GM23338 (cell line): Measurements from ENCODE around the gene TNFAIP3. TPM values are rescaled to one million over a fixed set of nuclear protein-coding genes. Genes with fewer than 3 reads are reported as not detected.

Experiments used
- ATAC-seq: fragments of 200-7000 bp; cut with Tn5 transposase; 3 replicates; pipeline ENCODE4 v1.9.1; 2020
- DNase-seq: peaks from one replicate; pipeline ENCODE4 v3.0.0-alpha.2; 2015; ENCODE audit warnings: low spot score
- H2AFZ ChIP-seq: fragments of 200-600 bp; sonication (generic); 2 replicates; pipeline ENCODE4 v1.8.0; 2016; ENCODE audit warnings: antibody characterized with exemption, mild to moderate bottlenecking, moderate library complexity
- H3F3A ChIP-seq: fragments of 200-600 bp; sonication (generic); replicated peaks from 2 replicates; pipeline ENCODE4 v1.8.0; 2017; ENCODE audit warnings: antibody characterized with exemption, mixed run types, low read depth
- H3K27ac ChIP-seq: fragments of 200-600 bp; sonication (generic); 2 replicates; pipeline ENCODE4 v1.6.1; 2016; ENCODE audit warnings: low read depth
- H3K27me3 ChIP-seq: fragments of 200-600 bp; sonication (generic); 2 replicates; pipeline ENCODE4 v1.8.0; 2016; ENCODE audit warnings: mild to moderate bottlenecking, mixed run types, moderate library complexity; ENCODE audit not compliant: insufficient read depth
- H3K36me3 ChIP-seq: fragments of 200-600 bp; sonication (generic); 2 replicates; pipeline ENCODE4 v1.8.0; 2016; ENCODE audit warnings: mild to moderate bottlenecking; ENCODE audit not compliant: insufficient read depth
- H3K4me1 ChIP-seq: fragments of 200-600 bp; sonication (generic); 2 replicates; pipeline ENCODE4 v1.8.0; 2016; ENCODE audit warnings: mild to moderate bottlenecking, moderate library complexity; ENCODE audit not compliant: insufficient read depth
- H3K4me2 ChIP-seq: fragments of 200-600 bp; sonication (generic); 2 replicates; pipeline ENCODE4 v1.7.1; 2017; ENCODE audit warnings: mixed run types
- H3K4me3 ChIP-seq: fragments of 200-600 bp; sonication (generic); 2 replicates; pipeline ENCODE4 v1.6.1; 2016; ENCODE audit warnings: mixed run types
- H3K79me2 ChIP-seq: fragments of 200-600 bp; sonication (generic); replicated peaks from 2 replicates; pipeline ENCODE4 v1.8.0; 2017; ENCODE audit warnings: mild to moderate bottlenecking; ENCODE audit not compliant: insufficient read depth
- H3K9me2 ChIP-seq: fragments of 200-600 bp; sonication (generic); 2 replicates; pipeline ENCODE4 v1.8.0; 2017; ENCODE audit not compliant: insufficient read depth
- H4K20me1 ChIP-seq: fragments of 200-600 bp; sonication (generic); replicated peaks from 2 replicates; pipeline ENCODE4 v1.8.0; 2017; ENCODE audit warnings: mild to moderate bottlenecking; ENCODE audit not compliant: insufficient read depth
- H3K27ac Mint-ChIP-seq: 2 replicates; pipeline ENCODE4 v1.8.0; 2020; ENCODE audit warnings: inconsistent platforms, mild to moderate bottlenecking, moderate library complexity, mixed read lengths
- H3K27me3 Mint-ChIP-seq: 3 replicates; pipeline ENCODE4 v1.8.0; 2022; ENCODE audit warnings: low read depth, mild to moderate bottlenecking, moderate library complexity, mixed read lengths, inconsistent platforms; ENCODE audit not compliant: insufficient read depth, poor library complexity
- H3K36me3 Mint-ChIP-seq: 3 replicates; pipeline ENCODE4 v1.8.0; 2021; ENCODE audit warnings: low read depth, mild to moderate bottlenecking, inconsistent platforms, moderate library complexity, mixed read lengths
- H3K4me1 Mint-ChIP-seq: 3 replicates; pipeline ENCODE4 v1.8.0; 2020; ENCODE audit warnings: mild to moderate bottlenecking, inconsistent platforms, mixed read lengths
- H3K4me3 Mint-ChIP-seq: 3 replicates; pipeline ENCODE4 v1.8.0; 2021; ENCODE audit warnings: moderate library complexity, mild to moderate bottlenecking, inconsistent platforms, mixed read lengths
- H3K9me3 Mint-ChIP-seq: 3 replicates; pipeline ENCODE4 v1.8.0; 2020; ENCODE audit warnings: moderate library complexity, mild to moderate bottlenecking, inconsistent platforms, mixed read lengths
- CTCF ChIP-seq, 2 experiments: fragments of 200-600 bp in 1 of 2; sonication (generic) in 1 of 2; conservative IDR thresholded peaks; 2 replicates each; pipeline versions ENCODE4 v1.5.1 to v1.6.1; 2016 to 2017; ENCODE audit warnings: antibody characterized with exemption in 2 of 2, low read depth in 2 of 2, mild to moderate bottlenecking in 2 of 2, moderate library complexity in 1 of 2
- EZH2 ChIP-seq: fragments of 200-600 bp; sonication (generic); IDR thresholded peaks from one replicate; pipeline ENCODE4 v1.8.0; 2017; ENCODE audit warnings: antibody characterized with exemption, mild to moderate bottlenecking, low read depth; ENCODE audit not compliant: unreplicated experiment
- JUNB ChIP-seq: IDR thresholded peaks from one replicate; pipeline ENCODE4 v1.6.1; 2016; ENCODE audit warnings: antibody characterized with exemption; ENCODE audit not compliant: unreplicated experiment
- NANOG ChIP-seq: IDR thresholded peaks from 2 replicates; pipeline ENCODE4 v1.6.1; 2016; ENCODE audit warnings: antibody characterized with exemption, borderline replicate concordance
- POLR2AphosphoS5 ChIP-seq: IDR thresholded peaks from 2 replicates; pipeline ENCODE4 v1.6.1; 2016; ENCODE audit warnings: antibody characterized with exemption, low read depth
- STAT1 ChIP-seq: IDR thresholded peaks from one replicate; pipeline ENCODE4 v1.6.1; 2016; ENCODE audit warnings: antibody characterized with exemption; ENCODE audit not compliant: unreplicated experiment
- ZNF114 ChIP-seq: fragments of 250-450 bp; sonication (Bioruptor Pico); IDR thresholded peaks from 2 replicates; pipeline ENCODE4 v1.5.0; 2020; ENCODE audit warnings: mild to moderate bottlenecking, moderate library complexity
- ZNF331 ChIP-seq: fragments of 250-450 bp; sonication (Bioruptor Pico); IDR thresholded peaks from 2 replicates; pipeline ENCODE4 v1.5.0; 2020; ENCODE audit warnings: low read depth, mild to moderate bottlenecking, moderate library complexity
- polyA plus RNA-seq: library from polyadenylated mRNA; unstranded; fragments of >200 nt; fragmentation: Nextera tagmentation; extraction: Ambion mirVana; gene quantifications from 2 replicates; pipeline ENCODE4 v1.2.1, GENCODE V29; 2016
- total RNA-seq: library from RNA; depleted of rRNA; stranded (reverse); fragments of >200 nt; shearing (Covaris generic); gene quantifications from 2 replicates; pipeline ENCODE4 v1.2.3, GENCODE V29; 2014
- TF ChIP-seq, protein P1 (sequence below): IDR thresholded peaks from 2 replicates; pipeline ENCODE4 v1.6.1; 2016; ENCODE audit warnings: antibody characterized with exemption
- TF ChIP-seq, protein P2 (sequence below): fragments of 250-450 bp; sonication (Bioruptor Pico); IDR thresholded peaks from 2 replicates; pipeline ENCODE4 v1.5.0; 2020; ENCODE audit warnings: mild to moderate bottlenecking, moderate library complexity

The TNFAIP3 gene
- total and polyA plus RNA-seq, 2 experiments from 2014 or later = 2.1 to 2.3 TPM

DNA sequence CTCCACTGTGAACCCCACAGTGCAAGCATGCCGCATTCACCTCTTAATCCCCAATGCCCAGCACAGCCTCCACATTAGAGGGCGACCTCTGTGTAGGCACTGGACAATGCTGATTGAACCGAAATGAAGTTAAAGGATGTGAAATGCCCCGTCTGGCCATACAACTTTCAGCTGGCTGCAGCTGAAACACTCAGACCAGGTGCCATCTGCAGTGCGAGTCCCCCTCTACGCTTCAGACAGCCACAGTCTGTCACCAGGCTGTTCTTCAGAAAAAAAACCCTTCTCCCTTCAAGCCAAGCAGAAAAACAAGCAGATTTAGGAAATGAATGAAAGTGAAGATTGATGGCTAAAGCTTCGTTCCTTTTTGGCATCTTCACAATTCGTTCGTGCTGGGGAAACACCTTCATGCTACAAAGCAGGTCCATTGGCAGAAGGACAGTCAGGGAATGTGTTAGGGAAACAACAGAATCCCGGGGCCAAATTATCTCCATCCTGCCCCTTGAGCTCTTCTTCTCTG, 44.7 kb downstream of the TNFAIP3 start:
- peaks cover 2% of the 10 kb centered on the region for H3K27me3 Mint-ChIP-seq
- H3K4me2 ChIP-seq = no peak overlapping the region
- TF ChIP-seq STAT1 = no peak
- TF ChIP-seq, protein P1, sequence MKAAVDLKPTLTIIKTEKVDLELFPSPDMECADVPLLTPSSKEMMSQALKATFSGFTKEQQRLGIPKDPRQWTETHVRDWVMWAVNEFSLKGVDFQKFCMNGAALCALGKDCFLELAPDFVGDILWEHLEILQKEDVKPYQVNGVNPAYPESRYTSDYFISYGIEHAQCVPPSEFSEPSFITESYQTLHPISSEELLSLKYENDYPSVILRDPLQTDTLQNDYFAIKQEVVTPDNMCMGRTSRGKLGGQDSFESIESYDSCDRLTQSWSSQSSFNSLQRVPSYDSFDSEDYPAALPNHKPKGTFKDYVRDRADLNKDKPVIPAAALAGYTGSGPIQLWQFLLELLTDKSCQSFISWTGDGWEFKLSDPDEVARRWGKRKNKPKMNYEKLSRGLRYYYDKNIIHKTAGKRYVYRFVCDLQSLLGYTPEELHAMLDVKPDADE = no peak
- TF ChIP-seq NANOG = no peak
- TF ChIP-seq CTCF (conservative IDR thresholded peaks at IDR 0.05; ENCODE audit: low read depth in 2 of 2) = no peak
- TF ChIP-seq POLR2AphosphoS5 = no peak
- TF ChIP-seq EZH2 = no peak
- TF ChIP-seq ZNF114 (CRISPR knock-in tag) = no peak
- TF ChIP-seq ZNF331 (CRISPR knock-in tag) = no peak
- TF ChIP-seq JUNB = no peak
- peak overlapping the region; percentile 84; the same call in 1 of the 2 replicates for H2AFZ ChIP-seq
- H3K9me2 ChIP-seq = no peaks in the 10 kb centered on the region
- 0 out of 3 replicates have a peak, but pooled peaks cover 3% of the 10 kb centered on the region for H3K4me1 Mint-ChIP-seq
- no peaks in the 10 kb centered on the region; the same call in 1 of the 2 replicates for H3K36me3 ChIP-seq
- no peak for DNase-seq
- 0 out of 3 replicates have a peak, but pooled peaks cover 3% of the 10 kb centered on the region for H3K36me3 Mint-ChIP-seq
- peaks cover 8% of the 10 kb centered on the region for H3K9me3 Mint-ChIP-seq
- no peak overlapping the region for H3K27ac Mint-ChIP-seq
- H3K4me3 Mint-ChIP-seq = no peak overlapping the region
- H3K79me2 ChIP-seq = no peaks in the 10 kb centered on the region
- no peaks in the 10 kb centered on the region for H3F3A ChIP-seq
- ATAC-seq = no peak
- H3K27me3 ChIP-seq = no peaks in the 10 kb centered on the region
- no peak overlapping the region for H3K4me3 ChIP-seq
- no peaks in the 10 kb centered on the region for H4K20me1 ChIP-seq
- no peak overlapping the region for H3K27ac ChIP-seq
- no peaks in the 10 kb centered on the region; the same call in 1 of the 2 replicates for H3K4me1 ChIP-seq

DNA sequence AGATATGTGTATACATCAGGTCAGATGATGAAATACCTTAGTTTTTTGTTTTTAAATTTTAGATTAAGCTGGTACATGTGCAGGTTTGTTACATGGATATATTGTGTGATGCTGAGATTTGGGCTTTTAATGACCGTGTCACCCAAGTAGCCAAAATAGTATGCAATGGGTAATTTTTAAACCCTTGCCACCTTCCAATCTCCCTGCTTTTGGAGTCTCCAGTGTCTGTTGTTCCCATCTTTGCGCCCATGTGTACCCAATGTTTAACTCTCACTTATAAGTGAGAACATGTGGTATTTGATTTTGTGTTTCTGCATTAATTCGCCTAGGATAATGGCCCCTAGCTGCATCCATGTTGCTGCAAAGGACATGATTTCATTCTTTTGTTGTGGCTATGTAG, 45.8 kb downstream of the TNFAIP3 start:
- TF ChIP-seq, protein P2, sequence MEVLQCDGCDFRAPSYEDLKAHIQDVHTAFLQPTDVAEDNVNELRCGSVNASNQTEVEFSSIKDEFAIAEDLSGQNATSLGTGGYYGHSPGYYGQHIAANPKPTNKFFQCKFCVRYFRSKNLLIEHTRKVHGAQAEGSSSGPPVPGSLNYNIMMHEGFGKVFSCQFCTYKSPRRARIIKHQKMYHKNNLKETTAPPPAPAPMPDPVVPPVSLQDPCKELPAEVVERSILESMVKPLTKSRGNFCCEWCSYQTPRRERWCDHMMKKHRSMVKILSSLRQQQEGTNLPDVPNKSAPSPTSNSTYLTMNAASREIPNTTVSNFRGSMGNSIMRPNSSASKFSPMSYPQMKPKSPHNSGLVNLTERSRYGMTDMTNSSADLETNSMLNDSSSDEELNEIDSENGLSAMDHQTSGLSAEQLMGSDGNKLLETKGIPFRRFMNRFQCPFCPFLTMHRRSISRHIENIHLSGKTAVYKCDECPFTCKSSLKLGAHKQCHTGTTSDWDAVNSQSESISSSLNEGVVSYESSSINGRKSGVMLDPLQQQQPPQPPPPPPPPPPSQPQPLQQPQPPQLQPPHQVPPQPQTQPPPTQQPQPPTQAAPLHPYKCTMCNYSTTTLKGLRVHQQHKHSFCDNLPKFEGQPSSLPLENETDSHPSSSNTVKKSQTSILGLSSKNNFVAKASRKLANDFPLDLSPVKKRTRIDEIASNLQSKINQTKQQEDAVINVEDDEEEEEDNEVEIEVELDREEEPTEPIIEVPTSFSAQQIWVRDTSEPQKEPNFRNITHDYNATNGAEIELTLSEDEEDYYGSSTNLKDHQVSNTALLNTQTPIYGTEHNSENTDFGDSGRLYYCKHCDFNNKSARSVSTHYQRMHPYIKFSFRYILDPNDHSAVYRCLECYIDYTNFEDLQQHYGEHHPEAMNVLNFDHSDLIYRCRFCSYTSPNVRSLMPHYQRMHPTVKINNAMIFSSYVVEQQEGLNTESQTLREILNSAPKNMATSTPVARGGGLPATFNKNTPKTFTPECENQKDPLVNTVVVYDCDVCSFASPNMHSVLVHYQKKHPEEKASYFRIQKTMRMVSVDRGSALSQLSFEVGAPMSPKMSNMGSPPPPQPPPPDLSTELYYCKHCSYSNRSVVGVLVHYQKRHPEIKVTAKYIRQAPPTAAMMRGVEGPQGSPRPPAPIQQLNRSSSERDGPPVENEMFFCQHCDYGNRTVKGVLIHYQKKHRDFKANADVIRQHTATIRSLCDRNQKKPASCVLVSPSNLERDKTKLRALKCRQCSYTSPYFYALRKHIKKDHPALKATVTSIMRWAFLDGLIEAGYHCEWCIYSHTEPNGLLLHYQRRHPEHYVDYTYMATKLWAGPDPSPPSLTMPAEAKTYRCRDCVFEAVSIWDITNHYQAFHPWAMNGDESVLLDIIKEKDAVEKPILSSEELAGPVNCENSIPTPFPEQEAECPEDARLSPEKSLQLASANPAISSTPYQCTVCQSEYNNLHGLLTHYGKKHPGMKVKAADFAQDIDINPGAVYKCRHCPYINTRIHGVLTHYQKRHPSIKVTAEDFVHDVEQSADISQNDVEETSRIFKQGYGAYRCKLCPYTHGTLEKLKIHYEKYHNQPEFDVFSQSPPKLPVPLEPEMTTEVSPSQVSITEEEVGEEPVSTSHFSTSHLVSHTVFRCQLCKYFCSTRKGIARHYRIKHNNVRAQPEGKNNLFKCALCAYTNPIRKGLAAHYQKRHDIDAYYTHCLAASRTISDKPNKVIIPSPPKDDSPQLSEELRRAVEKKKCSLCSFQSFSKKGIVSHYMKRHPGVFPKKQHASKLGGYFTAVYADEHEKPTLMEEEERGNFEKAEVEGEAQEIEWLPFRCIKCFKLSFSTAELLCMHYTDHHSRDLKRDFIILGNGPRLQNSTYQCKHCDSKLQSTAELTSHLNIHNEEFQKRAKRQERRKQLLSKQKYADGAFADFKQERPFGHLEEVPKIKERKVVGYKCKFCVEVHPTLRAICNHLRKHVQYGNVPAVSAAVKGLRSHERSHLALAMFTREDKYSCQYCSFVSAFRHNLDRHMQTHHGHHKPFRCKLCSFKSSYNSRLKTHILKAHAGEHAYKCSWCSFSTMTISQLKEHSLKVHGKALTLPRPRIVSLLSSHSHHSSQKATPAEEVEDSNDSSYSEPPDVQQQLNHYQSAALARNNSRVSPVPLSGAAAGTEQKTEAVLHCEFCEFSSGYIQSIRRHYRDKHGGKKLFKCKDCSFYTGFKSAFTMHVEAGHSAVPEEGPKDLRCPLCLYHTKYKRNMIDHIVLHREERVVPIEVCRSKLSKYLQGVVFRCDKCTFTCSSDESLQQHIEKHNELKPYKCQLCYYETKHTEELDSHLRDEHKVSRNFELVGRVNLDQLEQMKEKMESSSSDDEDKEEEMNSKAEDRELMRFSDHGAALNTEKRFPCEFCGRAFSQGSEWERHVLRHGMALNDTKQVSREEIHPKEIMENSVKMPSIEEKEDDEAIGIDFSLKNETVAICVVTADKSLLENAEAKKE = no peak
- no peak for TF ChIP-seq ZNF331 (CRISPR knock-in tag)
- ATAC-seq = no peak
- Histone ChIP-seq H4K20me1 (no peaks in the 10 kb centered on the region), H3K4me2 (no peak overlapping the region), H3F3A (no peaks in the 10 kb centered on the region), H3K4me1 (no peaks in the 10 kb centered on the region; the same call in 1 of the 2 replicates), H3K79me2 (no peaks in the 10 kb centered on the region), H3K4me3 (no peak overlapping the region), H3K27ac (no peak overlapping the region), H3K9me2 (no peaks in the 10 kb centered on the region), H3K36me3 (no peaks in the 10 kb centered on the region; the same call in 1 of the 2 replicates), H3K27me3 (no peaks in the 10 kb centered on the region), H2AFZ (no peak overlapping the region)
- 0 out of 3 replicates have a peak, but pooled peaks cover 3% of the 10 kb centered on the region for H3K36me3 Mint-ChIP-seq
- peaks cover 2% of the 10 kb centered on the region for H3K27me3 Mint-ChIP-seq
- no peak overlapping the region for H3K4me3 Mint-ChIP-seq
- DNase-seq = no peak
- peaks cover 8% of the 10 kb centered on the region for H3K9me3 Mint-ChIP-seq
- 0 out of 3 replicates have a peak, but pooled peaks cover 3% of the 10 kb centered on the region for H3K4me1 Mint-ChIP-seq
- no peak overlapping the region for H3K27ac Mint-ChIP-seq
